ENCODE data around the gene DDX24.

DDX24 gene

DNA sequence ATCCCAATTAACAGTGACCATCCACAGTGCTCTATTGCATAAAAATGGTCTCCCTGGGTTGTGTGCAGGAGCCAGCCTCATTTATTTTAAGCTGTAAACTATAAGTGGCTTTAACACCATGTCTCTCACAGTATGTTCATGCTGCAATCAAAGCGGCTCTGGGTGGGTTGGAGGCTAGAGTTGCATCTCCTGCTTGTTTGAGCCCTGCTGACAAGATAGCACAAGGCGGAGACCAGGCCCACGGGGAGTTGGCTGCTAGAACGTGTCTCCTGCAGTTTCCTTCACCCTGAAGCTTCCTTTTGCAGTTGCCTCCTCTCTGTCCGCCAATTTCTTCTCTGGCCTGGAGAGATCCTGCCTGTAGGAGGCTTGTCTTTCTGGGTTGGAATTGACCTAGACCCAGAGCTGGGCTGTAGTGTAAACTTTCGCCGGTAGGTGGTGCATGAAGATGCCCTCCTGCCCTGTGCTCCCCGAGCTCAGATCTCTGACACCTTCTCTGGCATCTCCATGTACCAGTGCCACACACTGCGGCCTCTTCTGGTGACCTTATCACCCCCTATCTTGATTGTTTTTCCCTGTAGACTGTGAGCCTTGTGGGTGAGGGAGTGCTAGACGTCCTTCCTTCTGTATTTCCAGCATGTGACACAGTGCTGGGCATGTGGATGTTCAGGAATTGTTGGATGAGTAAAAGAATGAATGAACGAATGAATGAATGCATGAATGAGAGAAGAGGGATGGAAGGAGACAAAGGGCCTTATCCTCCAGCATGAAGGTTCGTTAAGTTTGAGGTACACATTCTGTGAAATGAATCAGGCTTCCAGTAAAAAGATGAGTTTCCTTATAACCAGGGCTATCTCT lies 44.5 kb downstream of the DDX24 start:
- peaks cover 4% of the 10 kb centered on the region for H3K27me3 Mint-ChIP-seq (ENCODE audit: low read depth)
- H3K36me3 Mint-ChIP-seq (ENCODE audit: low read depth), result peaks cover 3% of the 10 kb centered on the region
- TF ChIP-seq, protein P1, sequence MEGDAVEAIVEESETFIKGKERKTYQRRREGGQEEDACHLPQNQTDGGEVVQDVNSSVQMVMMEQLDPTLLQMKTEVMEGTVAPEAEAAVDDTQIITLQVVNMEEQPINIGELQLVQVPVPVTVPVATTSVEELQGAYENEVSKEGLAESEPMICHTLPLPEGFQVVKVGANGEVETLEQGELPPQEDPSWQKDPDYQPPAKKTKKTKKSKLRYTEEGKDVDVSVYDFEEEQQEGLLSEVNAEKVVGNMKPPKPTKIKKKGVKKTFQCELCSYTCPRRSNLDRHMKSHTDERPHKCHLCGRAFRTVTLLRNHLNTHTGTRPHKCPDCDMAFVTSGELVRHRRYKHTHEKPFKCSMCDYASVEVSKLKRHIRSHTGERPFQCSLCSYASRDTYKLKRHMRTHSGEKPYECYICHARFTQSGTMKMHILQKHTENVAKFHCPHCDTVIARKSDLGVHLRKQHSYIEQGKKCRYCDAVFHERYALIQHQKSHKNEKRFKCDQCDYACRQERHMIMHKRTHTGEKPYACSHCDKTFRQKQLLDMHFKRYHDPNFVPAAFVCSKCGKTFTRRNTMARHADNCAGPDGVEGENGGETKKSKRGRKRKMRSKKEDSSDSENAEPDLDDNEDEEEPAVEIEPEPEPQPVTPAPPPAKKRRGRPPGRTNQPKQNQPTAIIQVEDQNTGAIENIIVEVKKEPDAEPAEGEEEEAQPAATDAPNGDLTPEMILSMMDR (IDR thresholded peaks at IDR 0.05; ENCODE audit: unreplicated experiment in 3 of 3), result peak; percentile 67 to 74 (median 71)
- no peaks in the 10 kb centered on the region for H3K9me3 Mint-ChIP-seq
- H3K4me3 Mint-ChIP-seq, result no peak overlapping the region
- no peaks in the 10 kb centered on the region for H3K4me1 Mint-ChIP-seq
- H3K27ac Mint-ChIP-seq, result no peak overlapping the region

DNA sequence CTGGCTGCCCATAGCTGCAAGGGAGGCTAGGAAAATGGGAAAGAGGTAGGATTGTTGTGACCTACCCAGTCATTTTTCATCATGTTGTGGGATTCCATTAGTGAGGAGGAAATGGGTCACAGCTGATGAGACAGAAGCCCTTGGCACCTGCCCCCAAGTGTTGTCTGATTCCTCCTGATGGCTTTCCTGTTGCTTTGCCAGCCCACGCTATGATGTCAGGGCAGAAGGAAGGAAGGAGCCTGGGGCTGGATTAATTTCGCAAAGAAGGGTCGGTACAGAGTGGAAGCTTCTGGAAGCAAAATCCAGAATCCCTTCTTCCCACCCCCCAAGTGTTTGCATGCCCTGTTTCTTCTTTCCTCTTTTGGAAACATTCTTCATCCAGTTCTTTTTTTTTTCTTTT lies 46.1 kb downstream of the DDX24 start:
- no peak overlapping the region for H3K4me3 Mint-ChIP-seq
- peaks cover 3% of the 10 kb centered on the region for H3K36me3 Mint-ChIP-seq (ENCODE audit: low read depth)
- H3K9me3 Mint-ChIP-seq, result no peaks in the 10 kb centered on the region
- no peaks in the 10 kb centered on the region for H3K4me1 Mint-ChIP-seq
- H3K27ac Mint-ChIP-seq, result no peak overlapping the region
- TF ChIP-seq, protein P1 (IDR thresholded peaks at IDR 0.05; ENCODE audit: unreplicated experiment in 3 of 3), result no peak
- H3K27me3 Mint-ChIP-seq (ENCODE audit: low read depth), result no peaks in the 10 kb centered on the region

DNA sequence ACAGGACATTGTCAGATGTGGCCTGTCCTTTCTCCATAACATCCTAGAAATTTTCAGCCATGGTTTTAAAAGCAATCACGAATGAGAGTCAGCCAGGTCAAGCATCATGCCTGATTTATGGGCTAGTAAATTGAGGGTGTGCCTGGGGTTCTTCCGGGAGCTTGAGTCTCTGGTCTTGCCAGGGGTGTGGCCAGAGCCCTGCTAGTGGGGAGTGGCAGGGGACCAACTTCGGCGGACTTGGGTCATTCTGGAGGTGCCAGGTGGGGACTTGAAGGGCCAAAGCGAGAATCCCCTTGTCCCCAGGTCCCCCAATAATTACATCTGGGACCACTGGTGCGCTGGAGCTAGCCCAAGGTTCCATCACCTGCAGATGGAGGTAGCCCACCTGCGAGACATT lies 49.1 kb downstream of the DDX24 start:
- Mint-ChIP-seq H3K27me3 (ENCODE audit: low read depth) (no peaks in the 10 kb centered on the region), H3K9me3 (no peaks in the 10 kb centered on the region), H3K27ac (no peak overlapping the region), H3K4me3 (no peak overlapping the region), H3K36me3 (ENCODE audit: low read depth) (peaks cover 3% of the 10 kb centered on the region), H3K4me1 (no peaks in the 10 kb centered on the region)
- TF ChIP-seq, protein P1 (IDR thresholded peaks at IDR 0.05; ENCODE audit: unreplicated experiment in 3 of 3), result no peak

DNA sequence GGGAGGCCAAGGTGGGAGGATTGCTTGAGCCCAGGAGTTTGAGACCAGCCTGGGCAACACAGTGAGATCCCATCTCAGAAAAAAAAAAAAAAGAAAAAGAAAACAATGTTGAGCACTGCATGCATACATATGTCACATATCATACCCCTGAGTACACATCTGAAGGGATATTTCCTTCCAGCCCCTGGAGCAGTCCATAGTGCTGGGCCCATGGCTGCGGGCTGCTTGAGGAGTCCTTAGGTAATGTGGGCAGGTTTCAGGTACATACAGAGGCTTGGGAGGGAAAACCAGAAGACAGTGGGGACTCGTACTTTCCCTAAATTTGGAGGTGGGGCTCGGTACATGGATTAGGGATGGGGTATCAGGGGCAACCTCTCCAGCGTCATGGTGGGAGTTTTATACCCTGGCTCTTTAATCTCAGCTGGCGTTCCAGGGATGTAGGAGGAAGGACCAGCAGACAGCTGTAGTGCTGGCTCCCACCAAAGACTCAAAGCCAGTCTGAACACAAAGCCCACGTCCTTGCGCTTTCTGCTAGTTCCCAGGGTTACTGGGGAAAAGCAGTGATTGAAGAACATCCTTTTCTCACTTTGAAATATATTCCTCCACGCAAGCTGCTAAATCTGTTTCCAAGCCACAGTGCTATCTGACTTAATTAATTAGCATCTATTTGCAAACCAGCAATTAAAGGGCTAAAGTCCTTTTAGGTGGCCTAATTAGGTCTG lies 49.7 kb downstream of the DDX24 start:
- Mint-ChIP-seq H3K4me3 (no peak overlapping the region), H3K9me3 (no peaks in the 10 kb centered on the region), H3K36me3 (ENCODE audit: low read depth) (peaks cover 3% of the 10 kb centered on the region), H3K27me3 (ENCODE audit: low read depth) (no peaks in the 10 kb centered on the region), H3K27ac (no peak overlapping the region), H3K4me1 (no peaks in the 10 kb centered on the region)
- TF ChIP-seq, protein P1 (IDR thresholded peaks at IDR 0.05; ENCODE audit: unreplicated experiment in 3 of 3), result no peak

DNA sequence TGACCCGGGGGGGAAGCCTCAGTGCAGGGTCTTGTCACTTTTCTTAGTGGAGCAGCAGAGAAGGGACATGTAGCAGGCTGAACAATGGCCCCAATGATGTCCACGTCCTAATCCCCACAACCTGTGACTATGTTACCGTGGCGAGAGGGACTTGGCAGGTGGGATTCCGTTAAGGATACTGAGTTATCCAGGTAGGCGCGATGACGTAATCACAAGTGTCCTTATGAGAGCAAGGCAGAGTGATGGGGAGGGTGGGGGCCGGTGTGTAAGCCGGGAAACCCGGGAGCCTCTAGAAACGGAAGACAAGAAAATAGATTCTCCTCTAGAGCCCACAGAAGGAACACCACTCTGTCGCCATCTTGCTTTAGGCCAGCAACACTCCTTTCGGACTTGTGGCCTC lies 50.4 kb downstream of the DDX24 start:
- Mint-ChIP-seq H3K36me3 (ENCODE audit: low read depth) (peaks cover 3% of the 10 kb centered on the region), H3K9me3 (no peaks in the 10 kb centered on the region), H3K4me1 (peaks cover 5% of the 10 kb centered on the region), H3K27me3 (ENCODE audit: low read depth) (no peaks in the 10 kb centered on the region), H3K4me3 (no peak overlapping the region), H3K27ac (no peak overlapping the region)
- TF ChIP-seq, protein P1 (IDR thresholded peaks at IDR 0.05; ENCODE audit: unreplicated experiment in 3 of 3), result no peak
